Epidermal melanocyte (primary cell): ENCODE measurements around the gene NSFL1C.

Source experiments
- DNase-seq: peaks from one replicate; pipeline ENCODE4 v3.0.0; 2011; ENCODE audit warnings: low spot score; ENCODE audit not compliant: insufficient read length

NSFL1C gene

DNA sequence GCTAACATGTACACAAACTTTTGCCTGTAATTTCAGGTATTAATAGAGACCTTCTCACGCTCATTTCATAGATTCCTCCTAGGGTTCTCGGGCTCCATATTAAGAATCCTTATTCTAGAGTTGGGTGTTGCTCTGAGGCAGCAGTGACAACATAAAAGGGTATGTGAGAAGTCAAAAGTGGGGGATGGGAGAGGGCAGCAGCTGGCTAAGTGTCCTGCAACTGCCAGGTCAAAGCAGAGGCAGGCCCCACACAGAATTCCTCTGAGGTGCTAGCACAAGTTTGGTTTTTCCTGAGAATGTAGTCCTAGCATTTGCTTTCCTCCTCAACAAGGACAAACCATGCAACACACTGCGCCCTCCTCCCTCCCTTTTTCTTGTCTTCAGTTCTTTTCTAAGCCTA is 4.6 kb downstream of the NSFL1C start:
- no peak for DNase-seq

DNA sequence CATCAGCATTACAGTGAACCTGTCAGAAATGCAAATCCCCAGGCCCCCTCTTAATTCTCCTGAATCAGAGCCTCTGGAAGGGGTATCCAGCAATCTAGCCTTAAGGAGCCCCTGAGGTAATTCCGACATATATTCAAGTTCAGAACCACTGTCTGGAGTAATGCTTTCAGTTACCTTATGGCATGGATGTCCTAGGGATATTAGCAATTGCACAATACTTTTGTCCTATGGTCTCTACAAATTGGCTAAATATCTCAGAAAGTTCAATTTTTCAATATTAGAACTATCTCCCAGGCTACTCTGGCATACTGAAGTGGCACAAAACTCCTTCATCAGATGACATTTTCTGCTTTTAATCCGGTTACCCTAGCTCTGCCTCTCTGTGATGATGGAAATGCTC is 6.4 kb downstream of the NSFL1C start:
- DNase-seq = no peak

DNA sequence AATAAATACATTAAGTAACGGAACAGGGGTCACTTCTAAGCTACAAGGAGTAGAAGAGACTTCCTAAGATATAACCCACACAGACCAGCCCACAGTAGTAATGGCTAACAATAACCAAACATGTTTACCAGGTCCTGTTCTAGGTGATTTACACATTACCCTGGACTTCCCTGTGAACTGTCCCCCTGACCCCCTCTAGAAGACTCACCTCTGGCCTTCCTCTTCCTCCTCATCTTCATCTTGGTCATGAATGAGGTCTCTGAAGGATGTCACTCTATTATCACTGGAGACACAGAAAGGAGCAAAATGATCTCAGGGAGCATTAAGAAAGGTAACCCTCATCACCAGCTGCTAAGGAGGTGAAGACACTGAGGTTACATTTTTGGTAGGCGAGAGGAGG is 8.7 kb downstream of the NSFL1C start:
- DNase-seq = no peak

DNA sequence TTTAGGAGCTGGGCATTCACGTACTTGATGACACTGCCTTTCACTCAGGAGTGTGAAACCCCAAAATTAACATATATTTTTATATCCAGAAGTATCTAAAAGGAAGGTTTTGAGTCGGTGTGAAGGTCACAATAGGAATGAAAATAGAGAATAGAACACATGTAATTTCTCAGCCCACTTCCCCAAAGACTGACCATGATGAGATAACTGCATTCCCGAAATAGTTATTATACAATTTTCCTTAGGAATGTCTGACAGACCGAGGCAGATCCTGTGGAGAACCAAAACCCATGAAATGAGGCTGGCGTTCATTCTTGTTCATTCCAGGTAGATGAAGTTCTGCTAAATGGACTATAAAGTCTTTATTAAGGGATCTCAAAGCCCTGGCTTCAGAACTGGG is 10.3 kb downstream of the NSFL1C start:
- DNase-seq = no peak

DNA sequence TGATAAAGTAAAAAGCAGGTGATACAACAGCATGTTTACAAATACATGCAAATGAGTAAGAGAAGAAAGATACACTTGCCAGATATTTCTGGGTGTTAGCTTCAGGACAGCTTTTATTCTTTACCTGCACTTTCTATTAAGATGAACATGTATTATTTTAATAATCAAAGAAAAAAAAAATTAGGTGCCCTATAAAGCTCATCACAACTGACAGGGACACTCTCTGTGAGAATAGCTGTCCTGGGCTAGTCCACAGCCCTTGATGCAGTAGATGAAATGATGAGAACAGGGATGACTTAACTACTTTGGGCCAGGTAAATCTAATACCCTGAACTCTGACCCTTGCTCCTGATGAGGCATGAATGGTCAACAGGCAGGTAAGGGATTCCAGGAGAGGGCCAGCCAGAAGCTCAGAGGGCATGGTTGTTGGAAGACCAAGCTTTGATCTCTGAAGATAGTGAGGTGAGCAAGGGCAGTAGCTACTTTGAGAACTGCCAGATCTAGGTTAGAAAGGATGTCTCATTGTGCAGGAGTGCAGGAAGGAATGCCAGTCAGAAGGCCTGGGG is 15.6 kb downstream of the NSFL1C start:
- DNase-seq = no peak

DNA sequence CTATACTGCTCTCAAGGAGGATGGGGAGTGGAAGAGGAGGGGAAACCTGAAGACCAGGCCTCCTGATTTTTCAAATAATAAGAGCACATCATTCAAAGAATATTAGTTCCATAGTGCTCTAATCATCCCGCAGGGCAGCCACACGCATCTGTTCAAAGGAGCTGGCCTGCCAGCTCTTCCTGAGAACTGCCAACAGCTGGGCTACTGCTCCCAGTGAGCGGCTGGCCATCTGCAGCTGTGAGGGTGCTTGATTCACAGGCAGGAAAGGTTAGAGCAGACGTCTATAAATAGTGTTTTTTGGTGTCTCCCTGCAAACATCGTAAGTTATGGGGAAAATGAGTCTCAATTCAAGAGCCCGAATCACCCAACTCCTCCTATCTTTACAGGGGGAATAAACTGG is 17.3 kb downstream of the NSFL1C start:
- no peak for DNase-seq

DNA sequence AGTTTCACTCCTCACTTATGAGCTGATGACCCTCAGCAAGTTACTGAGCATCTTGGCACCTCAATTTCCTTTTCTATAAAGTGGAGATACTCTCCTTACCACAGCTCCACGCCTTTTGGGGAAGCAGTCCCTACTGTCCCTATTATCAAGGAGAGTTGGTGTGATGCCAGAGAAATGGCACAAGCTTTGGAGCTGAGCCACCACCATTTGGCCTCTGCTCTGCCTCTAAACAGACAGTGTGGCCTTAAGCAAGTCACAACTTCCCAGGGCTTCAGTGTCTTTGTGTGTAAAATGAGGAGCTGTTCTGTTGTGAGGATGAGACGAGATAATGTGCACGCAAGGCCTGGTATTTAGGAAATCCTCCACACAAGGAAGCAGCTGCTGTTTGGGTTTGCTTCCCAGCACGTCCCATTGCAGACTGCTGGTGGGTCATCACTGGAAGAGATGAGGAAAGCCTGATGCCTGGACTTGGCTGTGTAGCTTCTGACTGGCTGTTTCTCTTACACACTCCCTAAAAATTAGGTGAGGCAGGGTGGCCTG is 18.5 kb downstream of the NSFL1C start:
- DNase-seq = no peak

DNA sequence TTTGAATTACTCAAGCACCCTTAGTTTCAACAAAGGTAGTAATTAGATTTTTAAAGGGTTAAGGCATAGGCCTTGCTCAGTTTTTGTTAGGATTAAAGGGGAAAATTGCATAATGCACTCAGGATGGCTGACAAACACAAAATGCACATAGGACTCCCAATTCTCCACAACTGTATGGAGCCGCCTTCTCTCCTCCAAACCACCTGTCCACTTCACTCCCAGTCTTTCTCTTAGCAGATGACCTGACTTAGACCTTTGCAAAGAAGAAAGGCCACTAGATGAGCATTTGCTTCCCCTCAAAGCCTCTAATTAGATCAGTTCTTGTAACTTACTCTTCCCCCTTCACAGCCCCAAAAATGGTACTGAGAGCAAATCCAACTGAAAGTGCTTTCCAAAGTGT is 20.1 kb downstream of the NSFL1C start:
- DNase-seq = no peak

DNA sequence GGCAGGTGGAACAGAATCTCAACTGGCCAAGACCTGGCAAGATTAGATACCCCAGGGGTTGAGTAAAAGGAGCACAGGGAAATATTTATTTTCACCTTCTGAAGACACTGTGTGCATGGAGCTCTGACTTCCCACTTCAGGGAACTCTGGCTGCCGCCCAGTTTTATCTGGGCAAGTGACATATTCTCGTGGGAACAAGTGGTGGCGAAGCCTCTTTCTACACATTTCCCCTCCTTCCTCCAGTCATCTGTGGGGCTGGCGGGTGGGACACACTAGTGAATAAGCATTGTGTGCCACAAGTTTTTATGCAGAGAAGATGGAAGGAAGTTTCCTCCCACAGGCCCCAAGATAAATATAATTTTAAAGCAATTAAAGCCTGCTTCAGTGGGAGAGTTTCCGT is 23.6 kb downstream of the NSFL1C start:
- DNase-seq = no peak

DNA sequence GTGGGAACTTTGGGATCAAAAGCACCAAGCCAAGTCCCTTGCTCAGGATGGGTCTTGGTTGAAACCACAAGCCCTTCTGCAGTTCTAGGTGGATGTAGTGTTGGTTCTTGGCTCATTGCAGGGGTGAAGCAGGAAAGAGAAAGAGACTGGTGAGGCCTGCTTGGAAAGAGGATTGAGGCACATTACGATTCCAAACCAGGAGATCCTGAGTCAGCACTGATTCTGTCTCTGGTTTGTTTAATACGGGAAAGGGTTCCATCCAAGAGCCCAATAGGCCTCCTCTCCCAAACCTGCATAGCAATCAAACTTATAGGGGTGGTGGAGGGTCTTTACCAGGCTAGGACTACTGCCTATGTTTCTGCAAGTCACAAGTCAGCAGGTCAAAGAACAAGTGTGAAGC is 24.3 kb downstream of the NSFL1C start:
- DNase-seq = no peak

DNA sequence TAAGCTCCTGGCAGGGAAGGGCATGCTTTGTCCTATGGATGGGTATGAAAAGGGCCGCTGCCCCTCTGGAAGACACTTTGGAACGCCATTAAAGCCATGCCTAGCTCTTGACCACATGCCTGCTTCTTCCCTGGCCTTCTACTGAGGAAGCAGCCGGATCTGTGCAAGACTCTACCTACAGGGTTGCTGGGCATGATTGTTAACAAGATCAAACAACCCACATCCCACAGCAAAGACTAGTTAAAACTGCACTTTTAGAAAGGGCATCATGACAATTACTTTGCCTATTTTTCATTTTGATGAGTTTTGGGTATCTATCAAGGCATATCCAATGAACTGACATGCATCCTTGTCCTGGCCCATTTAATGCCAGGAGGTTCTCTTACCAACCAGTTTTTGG is 25.5 kb downstream of the NSFL1C start:
- no peak for DNase-seq

DNA sequence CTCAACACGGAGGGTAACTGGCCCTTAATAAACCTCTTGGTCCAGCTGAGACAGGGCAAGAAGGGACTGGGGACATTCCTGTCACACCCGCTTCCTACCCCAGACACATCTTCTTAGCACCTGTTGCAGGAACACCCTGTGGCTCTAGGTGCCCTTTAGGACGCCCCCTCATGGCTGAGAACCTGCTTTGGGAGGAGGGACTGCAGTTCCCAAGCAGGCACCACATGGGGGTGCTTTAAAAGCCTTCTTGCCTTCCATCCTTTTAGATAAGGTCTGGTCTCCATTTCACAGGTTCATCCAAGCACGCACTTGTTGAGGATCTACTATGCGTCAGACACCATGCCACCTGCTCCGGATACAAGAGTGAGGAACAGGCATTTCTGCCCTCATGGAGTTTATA is 26.6 kb downstream of the NSFL1C start:
- no peak for DNase-seq

DNA sequence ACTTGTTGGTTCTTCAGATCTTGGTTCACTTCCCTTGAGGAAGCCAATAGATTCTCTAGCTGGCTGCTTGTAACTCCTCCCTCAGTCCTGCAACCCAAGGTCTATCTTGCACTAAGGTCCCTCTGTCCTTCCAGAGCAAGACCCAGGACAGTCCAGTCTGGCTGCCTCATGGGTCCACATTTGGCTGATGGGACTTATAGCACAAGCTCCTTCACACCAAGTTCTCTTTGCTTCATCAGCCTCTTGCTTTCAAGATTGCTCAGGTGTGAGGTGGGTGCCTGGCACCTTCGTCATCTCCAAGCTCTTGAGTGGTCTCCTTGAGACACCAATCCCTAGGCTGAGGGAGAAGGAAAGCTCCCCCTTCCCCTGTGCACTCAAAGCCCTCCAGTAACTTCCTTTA is 28.3 kb downstream of the NSFL1C start:
- no peak for DNase-seq

DNA sequence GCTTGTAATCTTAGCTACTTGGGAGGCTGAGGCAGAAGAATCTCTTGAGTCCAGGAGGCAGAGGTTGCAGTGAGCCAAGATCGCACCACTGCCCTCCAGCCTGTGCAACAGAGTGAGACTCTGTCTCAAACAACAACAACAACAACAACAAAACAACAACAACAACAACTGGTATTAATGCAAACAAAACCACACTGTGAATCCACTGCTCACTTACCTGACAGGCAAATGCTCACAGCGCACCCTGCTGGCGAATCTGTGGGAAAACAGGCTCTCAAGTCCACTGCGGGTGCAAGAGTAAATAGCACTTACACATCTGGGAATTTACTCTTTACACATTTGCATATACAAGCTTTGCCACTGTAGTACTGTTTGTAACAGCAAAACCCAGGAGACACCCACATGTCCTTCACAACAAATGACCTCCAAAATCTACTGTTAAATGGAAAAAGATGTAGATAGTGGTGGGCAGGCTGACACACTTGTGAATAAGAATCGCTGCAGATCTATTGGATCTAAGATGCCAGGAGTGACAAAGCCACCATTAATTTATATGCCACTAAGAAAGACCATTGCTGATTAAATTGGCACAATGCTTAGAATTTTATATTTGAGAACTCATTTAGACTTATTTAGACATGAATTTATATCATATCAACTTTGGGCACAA is 29.3 kb downstream of the NSFL1C start:
- peak; percentile 76 for DNase-seq

DNA sequence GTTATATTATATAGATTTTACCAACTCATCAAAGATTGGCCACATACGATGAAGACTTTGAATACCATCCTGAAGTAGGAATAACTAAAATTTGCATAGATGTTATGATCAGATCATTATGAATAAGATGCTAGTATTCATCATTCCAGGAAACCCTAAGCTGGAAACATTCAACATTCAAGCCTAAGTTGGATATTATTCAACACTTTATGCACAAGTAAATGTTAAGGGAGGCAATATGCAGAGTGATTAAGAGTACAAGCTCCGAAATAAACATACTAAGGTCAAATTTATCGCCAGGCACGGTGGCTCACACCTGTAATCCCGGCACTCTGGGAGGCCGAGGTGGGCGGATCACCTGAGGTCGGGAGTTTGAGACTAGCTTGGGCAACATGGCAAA is 30.4 kb downstream of the NSFL1C start:
- no peak for DNase-seq

DNA sequence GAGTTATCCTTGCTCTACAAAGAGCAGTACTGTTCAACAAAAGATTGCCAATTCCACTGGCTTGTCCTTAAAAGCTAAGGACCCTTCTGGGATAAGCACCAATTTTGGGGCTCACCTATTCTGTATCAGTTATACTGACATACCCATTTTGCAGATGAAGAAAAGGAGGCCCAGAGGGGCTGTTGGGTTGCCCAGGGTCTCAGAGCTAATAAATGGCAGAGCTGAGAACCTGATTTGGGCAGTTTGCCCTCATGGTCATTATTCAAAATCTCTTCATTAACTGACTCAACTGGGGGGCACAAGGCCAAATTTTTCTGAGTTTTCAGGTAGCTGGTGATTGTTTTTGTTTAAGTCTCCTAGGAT is 31.3 kb downstream of the NSFL1C start:
- DNase-seq = no peak

DNA sequence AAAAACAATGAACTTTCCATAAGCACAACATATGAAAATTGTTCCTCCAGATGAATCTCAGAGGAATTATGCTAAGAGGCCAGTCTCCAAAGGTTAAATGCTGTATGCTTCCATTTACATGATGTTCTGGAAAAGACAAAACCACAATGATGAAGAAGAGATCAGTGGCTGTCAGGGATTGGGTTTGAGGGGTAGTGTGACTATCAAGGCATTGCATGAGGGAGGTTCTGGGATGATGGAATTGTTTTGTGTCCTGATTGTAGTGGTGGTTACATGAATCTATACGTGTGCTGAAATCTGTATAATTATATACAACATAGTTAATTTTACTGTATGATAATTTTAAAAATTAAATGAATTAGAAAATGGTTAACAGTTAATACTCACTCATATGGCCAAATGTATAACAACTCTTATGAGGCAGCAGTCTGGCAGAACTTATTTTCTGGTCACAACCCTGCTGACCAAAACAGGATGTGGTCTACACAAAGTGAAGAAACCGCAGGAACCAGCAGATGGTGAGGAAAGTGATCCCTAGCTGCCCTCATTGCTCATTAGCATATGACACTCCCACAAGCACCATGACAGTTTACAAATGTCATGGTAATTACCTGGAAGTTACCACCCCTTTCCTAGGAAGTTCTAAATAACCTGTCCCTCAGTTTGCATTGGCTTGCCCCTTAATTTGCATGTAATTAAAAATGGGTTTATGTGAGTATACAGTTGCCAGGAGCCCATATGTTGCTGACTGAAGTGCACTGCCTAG is 31.9 kb downstream of the NSFL1C start:
- peak; percentile 32 for DNase-seq

DNA sequence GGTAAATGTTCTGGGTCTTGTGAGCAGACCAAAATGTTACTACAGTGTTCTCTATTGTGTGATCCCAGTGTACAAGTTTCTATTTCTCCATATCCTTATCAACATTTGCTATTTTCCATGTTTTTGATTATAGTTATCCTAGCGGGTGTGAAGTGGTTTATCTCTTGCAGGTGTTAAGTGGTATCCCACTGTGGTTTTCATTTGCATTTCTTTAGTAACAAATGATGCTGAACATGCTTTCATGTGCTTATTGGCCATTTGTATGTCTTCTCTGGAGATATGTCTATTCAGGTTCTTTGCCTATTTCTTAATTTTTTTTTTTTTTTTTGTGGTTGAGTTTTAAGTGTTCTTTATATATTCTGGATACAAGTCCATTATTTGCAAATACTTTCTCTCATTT is 35.5 kb downstream of the NSFL1C start:
- DNase-seq = no peak

DNA sequence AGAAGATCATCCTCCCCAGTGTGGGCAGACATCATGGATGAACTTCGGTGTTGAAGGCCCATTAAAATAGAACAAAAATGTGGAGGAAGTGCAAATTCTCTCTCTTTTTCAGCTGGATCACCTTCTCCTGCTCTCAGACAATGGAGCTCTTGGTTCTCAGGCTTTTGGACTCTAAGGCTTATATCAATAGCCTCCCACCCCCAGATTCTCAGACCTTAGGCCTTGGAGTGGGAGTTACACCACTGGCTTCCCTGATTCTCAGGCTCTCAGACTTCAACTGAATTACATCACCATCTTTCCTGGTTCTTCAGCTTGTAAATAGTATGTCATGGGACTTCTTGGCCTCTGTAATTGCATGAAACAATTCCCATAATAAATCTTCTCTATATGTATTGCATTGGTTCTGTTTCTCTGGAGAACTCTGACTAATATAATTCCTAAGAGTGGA is 36.6 kb downstream of the NSFL1C start:
- no peak for DNase-seq

DNA sequence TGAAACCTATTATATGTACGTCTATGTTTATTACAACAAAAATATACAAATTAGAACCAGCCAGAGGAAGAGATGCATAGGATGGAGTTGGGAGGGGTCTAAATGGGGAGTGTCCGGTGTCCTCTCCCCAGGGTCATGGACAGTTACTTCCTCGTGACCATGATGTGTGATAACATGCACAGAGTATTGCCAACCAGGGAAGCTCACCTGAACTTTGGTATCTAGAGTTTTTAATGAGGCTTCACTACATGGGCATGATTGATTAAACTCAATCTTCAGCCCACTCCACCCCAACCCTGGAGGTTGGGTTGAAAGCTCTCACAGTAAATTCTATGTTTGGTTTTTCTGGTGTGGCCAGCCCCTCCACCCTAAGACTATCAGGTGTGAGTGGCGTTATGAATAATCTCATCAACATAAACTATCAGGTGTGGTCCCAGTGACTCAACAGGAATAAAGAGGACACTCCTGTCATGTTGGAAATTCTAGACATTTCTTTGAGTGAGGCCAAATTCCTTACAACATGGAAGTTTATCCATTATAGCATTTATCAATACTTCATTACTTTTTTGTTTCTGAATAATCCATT is 37.4 kb downstream of the NSFL1C start:
- no peak for DNase-seq

DNA sequence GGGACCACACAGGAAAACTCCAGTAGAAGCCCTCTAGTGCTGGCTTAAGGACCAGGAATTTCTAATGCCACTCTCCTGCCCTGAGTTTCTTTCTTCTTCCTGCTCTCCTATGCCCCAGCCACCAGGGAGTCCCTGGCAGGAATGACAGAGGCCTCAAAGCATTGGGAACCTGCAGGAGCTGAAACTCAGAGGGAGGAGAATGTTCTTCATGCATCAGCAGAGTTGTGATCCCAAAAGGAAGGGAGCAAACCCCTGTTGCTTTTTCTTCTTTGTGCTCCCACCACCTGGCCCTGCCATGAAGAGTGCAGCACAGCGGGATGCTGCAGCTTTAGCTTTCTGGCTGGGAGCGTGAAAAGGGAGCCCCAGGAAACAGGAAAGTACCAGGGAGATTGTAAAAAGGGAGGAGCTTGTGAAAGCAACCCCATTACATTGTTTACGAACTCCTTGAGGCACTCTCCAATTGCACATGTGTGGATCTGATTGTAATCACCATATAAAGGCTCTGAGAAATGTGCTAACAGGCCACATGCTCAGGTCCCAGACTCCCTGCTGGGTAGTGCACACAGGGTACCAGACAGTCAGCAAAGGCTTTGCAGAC is 39.1 kb downstream of the NSFL1C start:
- no peak for DNase-seq
